Measurements from ENCODE around the gene MTA1.

DNA sequence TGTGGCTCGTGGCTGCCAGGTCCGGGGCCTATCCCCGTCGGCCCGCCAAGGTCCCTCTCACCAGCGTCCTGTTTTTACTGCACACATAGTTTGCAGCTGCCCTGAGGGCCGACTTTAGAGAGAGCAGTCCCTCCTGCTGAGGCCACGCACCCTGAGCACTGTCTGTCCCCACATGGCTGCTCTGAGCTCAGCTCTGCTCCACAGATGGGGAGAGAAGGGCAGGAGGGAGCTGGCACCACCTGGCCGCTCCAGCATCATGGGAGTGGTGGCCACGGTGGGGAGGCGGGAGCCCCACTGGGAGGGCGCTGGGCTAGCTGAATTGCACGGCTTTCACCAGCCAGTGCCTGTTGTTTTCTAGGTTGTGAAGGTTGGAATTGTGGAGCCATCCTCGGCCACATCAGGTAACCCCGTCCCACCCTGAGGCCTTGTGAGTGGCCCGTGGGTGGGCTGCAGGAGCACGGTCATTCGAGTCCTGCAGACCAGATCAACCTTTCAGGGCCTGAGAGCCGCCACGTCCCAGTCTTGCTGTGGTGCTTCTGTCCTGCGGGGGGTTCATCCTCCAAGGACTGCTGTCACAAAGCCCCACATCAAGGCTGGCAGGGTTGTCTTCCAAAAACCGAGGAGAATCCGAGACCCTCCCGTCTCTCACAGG lies 28.7 kb upstream of the MTA1 start:
- no peak for TF ChIP-seq GABPA (IDR thresholded peaks at IDR 0.05 in 1 of 2, conservative IDR thresholded peaks at IDR 0.05 in 1 of 2)
- TF ChIP-seq, protein P1, sequence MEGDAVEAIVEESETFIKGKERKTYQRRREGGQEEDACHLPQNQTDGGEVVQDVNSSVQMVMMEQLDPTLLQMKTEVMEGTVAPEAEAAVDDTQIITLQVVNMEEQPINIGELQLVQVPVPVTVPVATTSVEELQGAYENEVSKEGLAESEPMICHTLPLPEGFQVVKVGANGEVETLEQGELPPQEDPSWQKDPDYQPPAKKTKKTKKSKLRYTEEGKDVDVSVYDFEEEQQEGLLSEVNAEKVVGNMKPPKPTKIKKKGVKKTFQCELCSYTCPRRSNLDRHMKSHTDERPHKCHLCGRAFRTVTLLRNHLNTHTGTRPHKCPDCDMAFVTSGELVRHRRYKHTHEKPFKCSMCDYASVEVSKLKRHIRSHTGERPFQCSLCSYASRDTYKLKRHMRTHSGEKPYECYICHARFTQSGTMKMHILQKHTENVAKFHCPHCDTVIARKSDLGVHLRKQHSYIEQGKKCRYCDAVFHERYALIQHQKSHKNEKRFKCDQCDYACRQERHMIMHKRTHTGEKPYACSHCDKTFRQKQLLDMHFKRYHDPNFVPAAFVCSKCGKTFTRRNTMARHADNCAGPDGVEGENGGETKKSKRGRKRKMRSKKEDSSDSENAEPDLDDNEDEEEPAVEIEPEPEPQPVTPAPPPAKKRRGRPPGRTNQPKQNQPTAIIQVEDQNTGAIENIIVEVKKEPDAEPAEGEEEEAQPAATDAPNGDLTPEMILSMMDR (IDR thresholded peaks at IDR 0.05; ENCODE audit: low read depth, low read length, missing input control), result no peak
- no peak for TF ChIP-seq TAF1 (conservative IDR thresholded peaks at IDR 0.05)
- TF ChIP-seq, protein P2, sequence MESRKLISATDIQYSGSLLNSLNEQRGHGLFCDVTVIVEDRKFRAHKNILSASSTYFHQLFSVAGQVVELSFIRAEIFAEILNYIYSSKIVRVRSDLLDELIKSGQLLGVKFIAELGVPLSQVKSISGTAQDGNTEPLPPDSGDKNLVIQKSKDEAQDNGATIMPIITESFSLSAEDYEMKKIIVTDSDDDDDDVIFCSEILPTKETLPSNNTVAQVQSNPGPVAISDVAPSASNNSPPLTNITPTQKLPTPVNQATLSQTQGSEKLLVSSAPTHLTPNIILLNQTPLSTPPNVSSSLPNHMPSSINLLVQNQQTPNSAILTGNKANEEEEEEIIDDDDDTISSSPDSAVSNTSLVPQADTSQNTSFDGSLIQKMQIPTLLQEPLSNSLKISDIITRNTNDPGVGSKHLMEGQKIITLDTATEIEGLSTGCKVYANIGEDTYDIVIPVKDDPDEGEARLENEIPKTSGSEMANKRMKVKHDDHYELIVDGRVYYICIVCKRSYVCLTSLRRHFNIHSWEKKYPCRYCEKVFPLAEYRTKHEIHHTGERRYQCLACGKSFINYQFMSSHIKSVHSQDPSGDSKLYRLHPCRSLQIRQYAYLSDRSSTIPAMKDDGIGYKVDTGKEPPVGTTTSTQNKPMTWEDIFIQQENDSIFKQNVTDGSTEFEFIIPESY (IDR thresholded peaks at IDR 0.05), result no peak
- no peak for TF ChIP-seq JUND (IDR thresholded peaks at IDR 0.05)
- no peak for TF ChIP-seq EGR1 (IDR thresholded peaks at IDR 0.05; ENCODE audit: low read depth in 2 of 2)
- TF ChIP-seq, protein P3, sequence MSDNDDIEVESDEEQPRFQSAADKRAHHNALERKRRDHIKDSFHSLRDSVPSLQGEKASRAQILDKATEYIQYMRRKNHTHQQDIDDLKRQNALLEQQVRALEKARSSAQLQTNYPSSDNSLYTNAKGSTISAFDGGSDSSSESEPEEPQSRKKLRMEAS (IDR thresholded peaks at IDR 0.05), result no peak
